Kidney (tissue), 14 donors: ENCODE measurements around the gene SEPTIN8. TPM values are rescaled to one million over a fixed set of nuclear protein-coding genes. Genes with fewer than 3 reads are reported as not detected.

Experiments used
- DNase-seq, 5 donors: peaks; one replicate each; pipeline ENCODE4 v3.0.0-alpha.2; 2013 to 2020
- FAIRE-seq: peaks from 2 replicates; lab custom pipeline; 2012; peaks lifted over from hg19 to GRCh38; lab: Jason Lieb, UNC
- H3K27ac ChIP-seq, 2 donors: one replicate each; pipeline ENCODE4 v1.7.0; 2013; ENCODE audit warnings: low read depth in 2 of 2, low read length in 2 of 2, inconsistent platforms in 1 of 2
- H3K27me3 ChIP-seq: one replicate; pipeline ENCODE4 v1.7.1; 2013; ENCODE audit warnings: low read length, inconsistent platforms; ENCODE audit not compliant: control insufficient read depth, insufficient read depth
- H3K36me3 ChIP-seq, 3 donors: one replicate each; pipeline versions ENCODE4 v1.7.0 to v1.7.1; 2013; ENCODE audit warnings: low read length in 3 of 3, control low read depth in 1 of 3, inconsistent platforms in 1 of 3; ENCODE audit not compliant: insufficient read depth in 3 of 3, control insufficient read depth in 2 of 3
- H3K4me1 ChIP-seq, 3 donors: one replicate each; pipeline versions ENCODE4 v1.7.0 to v1.7.1; 2013; ENCODE audit warnings: low read length in 3 of 3, inconsistent platforms in 1 of 3, low read depth in 1 of 3; ENCODE audit not compliant: control insufficient read depth in 2 of 3, insufficient read depth in 2 of 3
- H3K4me3 ChIP-seq, 3 donors: one replicate each; pipeline versions ENCODE4 v1.7.0 to v1.8.1; 2013; ENCODE audit warnings: low read length in 3 of 3, control low read depth in 1 of 3, inconsistent platforms in 1 of 3
- H3K9ac ChIP-seq, 3 donors: one replicate each; pipeline versions ENCODE4 v1.7.0 to v1.7.1; 2013; ENCODE audit warnings: low read length in 3 of 3, control low read depth in 1 of 3, inconsistent platforms in 1 of 3
- H3K9me3 ChIP-seq, 3 donors: one replicate each; pipeline versions ENCODE4 v1.7.0 to v1.7.1; 2013; ENCODE audit warnings: low read length in 3 of 3, control low read depth in 1 of 3, inconsistent platforms in 1 of 3; ENCODE audit not compliant: control insufficient read depth in 2 of 3, insufficient read depth in 1 of 3
- intact Hi-C: fragments of 100-400 bp; cut with DNase I; formaldehyde crosslinking; loops from one replicate; pipeline ENCODE4 v1.11.1; 2022
- polyA plus RNA-seq: library from polyadenylated mRNA; stranded (reverse); fragments of 350-450 nt; fragmentation: Illumina TruSeq; extraction: RNeasy Lipid Tissue Mini Kit (QIAGEN cat#74804); gene quantifications from one replicate; pipeline ENCODE4 v1.2.3, GENCODE V29; 2014; ENCODE audit warnings: low read depth, low replicate concordance; ENCODE audit not compliant: insufficient read depth
- total RNA-seq: library from RNA; stranded (reverse); fragmentation: NEBNext Ultra II Directional; extraction: Animal tissue kit (Norgen Biotek cat#: 25700); gene quantifications from one replicate; pipeline ENCODE4 v1.2.1, GENCODE V29; 2021
- TF ChIP-seq, protein P1 (sequence below): IDR thresholded peaks from 3 replicates; pipeline ENCODE4 v1.5.1; 2012; ENCODE audit warnings: mild to moderate bottlenecking, moderate library complexity, borderline replicate concordance; ENCODE audit not compliant: insufficient read depth; ENCODE audit errors: extremely low read depth
- donor health status: control.
- donor health status: control.
- donor health status: control.
- donor health status: control.
- donor health status: control.
- donor health status: DM: yes; HTN: yes; CAD: no.
- donor health status: Normal renal cell carcinoma (clear cell type).

Gene SEPTIN8
- total and polyA plus RNA-seq, 2 donors from 2014 or later = 24.9 to 54.4 TPM

GRCh38 chr5:132764051-132764450 lies 13.0 kb downstream of the SEPTIN8 start:
- Histone ChIP-seq H3K27me3 (no peaks in the 10 kb centered on the region), H3K36me3 (peaks cover 2 to 35% (median 26%) of the 10 kb centered on the region in 3 donors), H3K4me3 (no peak overlapping the region), H3K9ac (no peak overlapping the region), H3K4me1 (peaks cover 0 to 18% (median 10%) of the 10 kb centered on the region in 3 donors), H3K9me3 (no peaks in the 10 kb centered on the region), H3K27ac (no peak overlapping the region)
- FAIRE-seq (no peak), DNase-seq (peak in 1 of 5 donors; percentile 21)
- TF ChIP-seq, protein P1, sequence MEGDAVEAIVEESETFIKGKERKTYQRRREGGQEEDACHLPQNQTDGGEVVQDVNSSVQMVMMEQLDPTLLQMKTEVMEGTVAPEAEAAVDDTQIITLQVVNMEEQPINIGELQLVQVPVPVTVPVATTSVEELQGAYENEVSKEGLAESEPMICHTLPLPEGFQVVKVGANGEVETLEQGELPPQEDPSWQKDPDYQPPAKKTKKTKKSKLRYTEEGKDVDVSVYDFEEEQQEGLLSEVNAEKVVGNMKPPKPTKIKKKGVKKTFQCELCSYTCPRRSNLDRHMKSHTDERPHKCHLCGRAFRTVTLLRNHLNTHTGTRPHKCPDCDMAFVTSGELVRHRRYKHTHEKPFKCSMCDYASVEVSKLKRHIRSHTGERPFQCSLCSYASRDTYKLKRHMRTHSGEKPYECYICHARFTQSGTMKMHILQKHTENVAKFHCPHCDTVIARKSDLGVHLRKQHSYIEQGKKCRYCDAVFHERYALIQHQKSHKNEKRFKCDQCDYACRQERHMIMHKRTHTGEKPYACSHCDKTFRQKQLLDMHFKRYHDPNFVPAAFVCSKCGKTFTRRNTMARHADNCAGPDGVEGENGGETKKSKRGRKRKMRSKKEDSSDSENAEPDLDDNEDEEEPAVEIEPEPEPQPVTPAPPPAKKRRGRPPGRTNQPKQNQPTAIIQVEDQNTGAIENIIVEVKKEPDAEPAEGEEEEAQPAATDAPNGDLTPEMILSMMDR = no peak
- intact Hi-C loops = no loop called here

DNA sequence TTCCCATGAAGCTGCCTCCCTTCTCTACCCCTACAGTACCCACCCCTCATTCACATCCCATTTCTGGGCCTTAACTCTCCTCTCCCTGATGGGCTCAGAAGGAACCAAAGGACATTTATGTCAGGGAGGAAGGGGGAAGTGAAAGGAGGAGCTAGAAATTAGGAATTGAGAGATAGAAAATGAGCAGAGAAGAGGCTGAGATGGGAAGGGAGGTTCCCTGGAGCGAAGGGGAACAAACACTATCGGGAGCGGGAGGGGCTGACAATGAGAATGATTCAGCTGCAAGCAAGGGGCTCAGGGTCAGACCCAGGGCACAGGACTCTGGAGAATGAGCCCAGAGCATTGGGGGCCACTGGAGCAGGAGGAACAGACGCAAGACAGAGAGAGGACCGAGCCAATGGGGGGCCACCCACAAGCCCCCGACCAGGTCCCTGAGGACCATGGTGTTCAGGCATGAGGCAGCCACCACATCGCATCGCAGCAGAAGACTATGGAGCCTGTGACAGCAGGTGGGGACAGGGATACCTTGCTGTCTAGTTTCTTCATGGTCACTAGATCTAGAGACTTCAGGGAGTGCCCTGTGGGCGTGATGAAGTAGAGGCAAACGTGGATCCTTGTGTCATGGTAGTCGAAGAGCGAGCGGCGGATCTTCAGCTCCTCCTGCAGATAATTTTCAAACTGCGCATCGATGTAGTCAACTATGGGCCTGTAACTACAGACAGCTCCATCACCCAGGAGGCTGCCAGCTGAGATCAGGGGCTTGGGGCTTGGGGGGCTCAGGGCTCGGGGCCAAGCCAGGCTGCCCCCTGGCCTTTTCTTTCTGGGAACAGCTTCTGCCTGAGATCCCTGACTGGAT lies 13.6 kb downstream of the SEPTIN8 start:
- H3K27me3 ChIP-seq = no peaks in the 10 kb centered on the region
- intact Hi-C loops = no loop called here
- H3K4me1 ChIP-seq = peaks cover 0 to 14% (median 10%) of the 10 kb centered on the region in 3 donors
- no peak for FAIRE-seq
- H3K4me3 ChIP-seq = no peak overlapping the region
- H3K9ac ChIP-seq = no peak overlapping the region
- DNase-seq = peak in 1 of 5 donors; percentile 9
- no peaks in the 10 kb centered on the region for H3K9me3 ChIP-seq
- TF ChIP-seq, protein P1 = no peak
- H3K27ac ChIP-seq = no peak overlapping the region
- H3K36me3 ChIP-seq = peaks cover 2 to 39% (median 26%) of the 10 kb centered on the region in 3 donors

GRCh38 chr5:132762246-132763000 lies 14.6 kb downstream of the SEPTIN8 start:
- Histone ChIP-seq H3K4me1 (peaks cover 0 to 6% (median under 1%) of the 10 kb centered on the region in 3 donors), H3K36me3 (peaks cover 2 to 48% (median 28%) of the 10 kb centered on the region in 3 donors), H3K9me3 (no peaks in the 10 kb centered on the region), H3K27ac (no peak overlapping the region), H3K27me3 (no peaks in the 10 kb centered on the region), H3K9ac (no peak overlapping the region), H3K4me3 (no peak overlapping the region)
- TF ChIP-seq, protein P1 = no peak
- no peak for FAIRE-seq
- peak in 1 of 5 donors; percentile 20 for DNase-seq
- intact Hi-C loops = no loop called here
